Mononuclear cell (primary cell): ENCODE results near the gene DHX15. TPM values are rescaled to one million over a fixed set of nuclear protein-coding genes. Genes with fewer than 3 reads are reported as not detected.
A peak's percentile ranks its signal among the peaks of the same experiment; 100 is the strongest.

ENCODE experiments used
- H3K27me3 ChIP-seq: 2 replicates; pipeline ENCODE4 v1.6.0; 2011; ENCODE audit warnings: low read length, control low read depth; ENCODE audit not compliant: insufficient read depth
- H3K4me1 ChIP-seq: 2 replicates; pipeline ENCODE4 v1.5.1; 2011; ENCODE audit warnings: mild to moderate bottlenecking, low read length, control low read depth; ENCODE audit not compliant: insufficient read depth
- H3K4me3 ChIP-seq: 2 replicates; pipeline ENCODE4 v1.5.1; 2011; ENCODE audit warnings: mild to moderate bottlenecking, low read length, moderate library complexity
- H3K9me3 ChIP-seq: 2 replicates; pipeline ENCODE4 v1.5.1; 2011; ENCODE audit warnings: low read depth, mild to moderate bottlenecking, control low read depth, low read length
- total RNA-seq: library from RNA; depleted of rRNA; stranded (reverse); fragments of >200 nt; gene quantifications from one replicate; pipeline ENCODE4 v1.2.3, GENCODE V29; 2012

DHX15 gene
- total RNA-seq, 1 donor = 314 TPM

DNA sequence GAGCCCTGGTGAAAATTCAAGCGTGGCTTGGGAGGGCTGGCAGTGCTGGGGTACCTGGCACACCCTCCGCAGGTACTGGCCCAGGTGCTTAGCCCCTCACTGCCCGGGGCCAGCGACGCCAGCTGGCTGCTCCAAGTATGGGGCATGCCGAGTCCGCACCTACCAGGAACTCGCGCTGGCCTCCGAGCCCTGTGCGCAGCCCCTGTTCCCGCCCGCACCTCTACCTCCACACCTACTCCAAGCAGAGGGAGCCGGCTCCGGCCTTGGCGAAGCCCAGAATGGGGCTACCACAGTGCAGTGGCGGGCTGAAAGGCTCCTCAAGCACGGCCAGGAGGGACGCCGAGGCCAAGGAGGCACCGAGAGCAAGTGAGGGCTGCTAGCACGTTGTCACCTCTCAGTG is 14.9 kb upstream of the DHX15 start:
- Histone ChIP-seq H3K4me1 (peaks cover under 1% of the 10 kb centered on the region), H3K27me3 (no peaks in the 10 kb centered on the region), H3K4me3 (no peak overlapping the region), H3K9me3 (no peaks in the 10 kb centered on the region)

DNA sequence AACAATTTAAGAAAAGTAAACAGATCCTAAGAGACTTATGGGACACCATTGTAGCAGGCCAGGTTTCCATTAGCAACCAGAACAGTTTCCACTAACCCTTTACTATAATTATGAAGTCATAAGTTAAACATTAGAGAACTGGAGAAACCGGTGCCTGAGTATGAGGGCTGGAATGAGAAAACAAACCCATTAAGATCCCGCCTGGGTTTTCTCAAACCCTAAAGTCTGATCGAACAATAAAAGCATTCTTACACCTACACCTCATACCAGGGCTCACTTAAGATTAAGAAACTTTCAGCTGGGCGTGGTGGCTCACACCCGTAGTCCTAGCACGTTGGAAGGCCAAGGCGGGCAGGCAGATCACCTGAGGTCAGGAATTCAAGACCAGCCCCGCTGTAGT is 13.7 kb upstream of the DHX15 start:
- Histone ChIP-seq H3K4me1 (no peaks in the 10 kb centered on the region), H3K4me3 (no peak overlapping the region), H3K9me3 (no peaks in the 10 kb centered on the region), H3K27me3 (no peaks in the 10 kb centered on the region)

DNA sequence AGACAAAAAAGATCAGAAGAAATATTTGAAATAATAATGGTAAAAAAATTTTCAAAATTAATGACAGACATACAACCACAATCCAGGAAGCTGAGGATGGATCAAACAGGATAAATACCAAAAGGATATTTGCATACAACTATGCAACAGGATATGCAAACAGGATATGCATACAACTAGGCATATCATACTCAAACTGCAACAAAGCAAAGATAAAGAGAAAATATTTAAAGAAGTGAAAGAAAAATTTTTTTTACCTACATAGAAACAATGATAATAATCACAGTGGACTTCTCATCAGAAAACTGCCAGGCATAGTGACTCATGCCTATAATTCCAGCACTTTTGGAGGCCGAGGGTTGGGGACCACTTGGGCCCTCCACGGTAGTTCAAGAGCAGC is 11.3 kb upstream of the DHX15 start:
- no peak overlapping the region for H3K4me3 ChIP-seq
- H3K4me1 ChIP-seq = no peaks in the 10 kb centered on the region
- peaks cover 3% of the 10 kb centered on the region for H3K27me3 ChIP-seq
- H3K9me3 ChIP-seq = peaks cover 3% of the 10 kb centered on the region

DNA sequence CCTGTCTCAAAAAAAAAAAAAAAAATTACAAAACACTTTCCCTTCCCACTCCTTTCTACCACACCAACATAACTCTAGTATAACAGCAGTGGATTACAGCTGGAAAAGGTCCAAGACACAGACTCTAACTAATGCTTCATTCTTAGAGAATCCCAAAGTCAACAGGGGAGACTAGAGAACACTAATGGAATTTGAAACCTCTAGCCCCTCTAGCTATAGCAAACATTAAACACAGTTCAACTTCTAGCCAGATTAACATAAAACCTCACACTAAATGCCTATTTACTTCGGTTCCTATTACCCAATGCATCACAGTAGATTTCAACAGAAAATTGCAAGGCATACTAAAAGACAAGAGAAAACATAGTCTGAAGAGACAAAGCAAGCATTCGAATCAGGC is 10.5 kb upstream of the DHX15 start:
- Histone ChIP-seq H3K27me3 (peaks cover 3% of the 10 kb centered on the region), H3K9me3 (peaks cover 9% of the 10 kb centered on the region), H3K4me1 (no peaks in the 10 kb centered on the region), H3K4me3 (no peak overlapping the region)

GRCh38 chr4:24589448-24589847 is 5.1 kb upstream of the DHX15 start:
- Histone ChIP-seq H3K4me1 (peaks cover 5% of the 10 kb centered on the region), H3K9me3 (peaks cover 9% of the 10 kb centered on the region), H3K4me3 (no peak overlapping the region), H3K27me3 (peaks cover 3% of the 10 kb centered on the region)

DNA sequence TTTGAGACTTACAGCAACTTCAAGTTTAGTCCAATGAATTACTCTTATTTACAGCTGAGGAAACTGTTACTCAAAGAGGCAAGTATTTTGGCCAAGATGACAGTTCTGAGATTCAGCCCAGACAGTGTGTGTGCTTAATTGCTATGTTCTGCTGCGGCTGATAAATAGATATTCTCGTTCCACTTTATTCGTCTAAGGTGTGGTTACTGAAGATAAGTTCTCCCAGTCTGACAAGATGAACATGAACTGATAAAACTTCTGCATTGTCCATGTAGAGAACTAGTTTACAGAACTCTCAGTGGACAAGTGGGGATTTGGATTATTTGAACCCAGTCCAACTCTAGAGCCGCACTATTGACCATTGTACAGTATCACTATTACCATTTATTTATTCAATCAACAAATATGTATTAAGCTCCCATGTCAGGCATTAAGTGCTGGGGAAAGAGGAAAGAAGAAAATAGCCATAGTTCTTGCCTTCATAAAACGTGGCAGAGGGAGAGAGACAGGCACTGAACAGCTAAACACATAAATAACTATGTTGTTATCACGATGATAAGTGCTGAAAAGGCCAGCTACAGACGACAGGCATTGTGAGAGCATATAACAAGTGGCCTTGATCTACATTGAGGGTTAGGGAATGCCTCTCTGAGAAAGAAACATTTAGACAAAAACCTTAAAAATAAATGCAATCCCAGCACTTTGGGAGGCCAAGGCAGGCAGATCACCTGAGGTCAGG is 4.0 kb upstream of the DHX15 start:
- peaks cover 9% of the 10 kb centered on the region for H3K9me3 ChIP-seq
- H3K4me1 ChIP-seq = peaks cover 5% of the 10 kb centered on the region
- peaks cover 3% of the 10 kb centered on the region for H3K27me3 ChIP-seq
- no peak overlapping the region for H3K4me3 ChIP-seq

DNA sequence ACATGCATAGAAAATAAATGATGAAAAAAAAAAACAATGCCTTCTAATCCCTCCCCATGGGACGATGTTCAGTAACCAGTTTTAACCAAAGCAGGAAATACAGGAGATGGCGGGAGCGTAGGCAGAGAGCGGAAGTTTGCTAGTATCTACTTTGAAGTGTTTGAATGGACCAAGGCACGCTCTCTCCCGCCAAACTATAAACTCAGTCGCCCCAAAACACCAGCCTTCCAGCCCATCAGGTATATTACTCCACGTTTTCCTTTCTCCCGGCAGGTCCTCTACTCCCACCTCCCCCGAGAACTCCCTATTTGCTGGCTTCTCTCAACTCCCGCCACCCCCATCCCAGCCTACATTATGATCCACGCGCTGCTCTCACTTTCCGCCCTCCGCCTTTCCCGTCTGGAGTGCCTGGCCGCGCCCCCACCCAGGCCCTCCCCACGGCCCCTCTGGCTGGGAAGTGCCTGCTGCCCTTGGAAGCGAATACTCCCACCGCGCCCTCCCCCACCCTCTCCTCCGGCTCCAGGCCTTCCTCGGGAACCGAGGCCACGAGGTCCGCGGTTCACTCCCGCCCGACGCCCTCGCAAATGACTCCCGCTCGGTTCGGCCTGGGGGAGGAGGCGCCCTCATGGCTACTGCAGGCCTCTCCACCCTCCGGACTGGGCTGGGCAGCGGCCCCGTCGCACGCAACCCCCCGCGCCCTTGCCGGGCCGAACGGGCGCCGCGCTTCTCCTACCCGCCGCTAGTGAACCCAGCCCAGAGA is 723 bp downstream of the DHX15 start:
- Histone ChIP-seq H3K4me3 (peak overlapping the region; percentile 99), H3K9me3 (no peaks in the 10 kb centered on the region), H3K4me1 (peaks cover 44% of the 10 kb centered on the region), H3K27me3 (no peaks in the 10 kb centered on the region)

- peak overlapping the region; percentile 99 for H3K4me3 ChIP-seq
- no peaks in the 10 kb centered on the region for H3K27me3 ChIP-seq
- H3K9me3 ChIP-seq = no peaks in the 10 kb centered on the region
- H3K4me1 ChIP-seq = peaks cover 51% of the 10 kb centered on the region
These were observed 2.0 kb downstream of the DHX15 start for GRCh38 chr4:24582235-24582832.

- no peaks in the 10 kb centered on the region for H3K27me3 ChIP-seq
- no peak overlapping the region for H3K4me3 ChIP-seq
- peaks cover 46% of the 10 kb centered on the region for H3K4me1 ChIP-seq
- no peaks in the 10 kb centered on the region for H3K9me3 ChIP-seq
These were observed 6.0 kb downstream of the DHX15 start for GRCh38 chr4:24578364-24578763.

- no peaks in the 10 kb centered on the region for H3K9me3 ChIP-seq
- H3K4me3 ChIP-seq = no peak overlapping the region
- no peaks in the 10 kb centered on the region for H3K27me3 ChIP-seq
- H3K4me1 ChIP-seq = peaks cover 32% of the 10 kb centered on the region
These were observed 8.1 kb downstream of the DHX15 start for GRCh38 chr4:24576276-24576675.

DNA sequence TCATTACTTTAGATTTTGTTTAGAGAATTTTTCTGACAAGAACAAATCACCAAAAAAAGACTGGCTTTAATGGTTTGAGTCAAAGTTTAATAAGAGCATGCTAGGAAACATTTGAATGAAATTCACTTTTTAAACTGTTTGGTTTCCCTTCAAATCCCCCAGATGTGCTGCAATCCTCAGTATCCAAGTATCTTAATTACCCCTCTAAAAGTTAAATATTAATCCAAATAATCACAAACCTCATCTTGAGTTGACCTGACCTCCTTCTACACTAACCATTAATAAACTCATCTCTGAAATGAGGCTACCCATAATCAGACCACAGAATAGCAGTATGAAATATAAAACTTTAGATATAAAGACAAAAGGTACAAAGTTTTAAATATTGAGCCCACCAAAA is 10.1 kb downstream of the DHX15 start:
- no peaks in the 10 kb centered on the region for H3K9me3 ChIP-seq
- H3K4me1 ChIP-seq = peaks cover 16% of the 10 kb centered on the region
- H3K4me3 ChIP-seq = no peak overlapping the region
- H3K27me3 ChIP-seq = no peaks in the 10 kb centered on the region

DNA sequence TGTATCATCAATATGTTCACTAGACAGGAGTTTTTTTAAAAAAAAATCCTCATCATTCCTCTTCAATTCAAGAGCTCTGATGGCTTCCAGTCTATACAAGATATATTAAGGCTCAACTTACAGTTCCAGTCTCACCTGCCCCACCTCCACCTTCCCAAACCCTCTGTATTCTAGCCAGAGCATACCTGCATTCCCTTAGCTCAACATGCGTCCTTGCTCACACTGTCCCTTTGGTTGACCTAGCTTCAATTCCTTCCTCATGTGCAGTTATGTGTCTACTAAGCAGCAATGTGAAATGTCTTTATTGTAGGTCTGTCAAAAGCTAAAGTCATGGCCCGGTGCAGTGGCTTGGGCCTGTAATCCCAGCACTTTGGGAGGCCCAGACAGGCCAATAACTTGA is 10.8 kb downstream of the DHX15 start:
- Histone ChIP-seq H3K4me1 (peaks cover 10% of the 10 kb centered on the region), H3K9me3 (no peaks in the 10 kb centered on the region), H3K27me3 (no peaks in the 10 kb centered on the region), H3K4me3 (no peak overlapping the region)

DNA sequence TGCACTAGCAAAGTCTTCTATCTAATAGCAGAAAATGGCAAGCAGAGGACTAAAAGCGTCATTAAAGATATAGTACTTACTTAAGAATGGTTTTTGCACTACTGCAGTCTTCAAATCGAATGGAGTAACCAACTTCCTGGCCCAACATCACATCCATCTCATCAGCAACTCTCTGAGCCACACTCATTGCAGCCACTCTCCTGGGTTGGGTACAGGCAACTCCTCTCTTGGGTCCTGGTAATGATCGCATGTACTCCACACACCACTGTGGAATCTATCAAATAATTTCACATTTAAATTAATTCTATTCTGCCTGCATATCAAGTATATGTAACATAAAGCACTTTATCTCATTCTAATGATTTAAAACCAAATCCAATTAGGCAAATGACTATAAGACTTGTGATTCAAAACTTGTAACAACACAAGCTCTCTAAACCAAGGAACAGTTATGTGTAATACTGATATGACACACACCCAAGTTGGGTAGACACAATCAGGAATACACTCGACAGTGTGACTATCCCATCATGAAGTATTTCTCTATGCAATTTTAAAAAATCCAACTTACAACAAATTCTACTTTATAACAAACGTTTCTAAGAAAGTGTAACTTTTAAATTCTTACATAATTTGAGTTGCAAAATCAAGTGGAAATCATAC is 13.6 kb downstream of the DHX15 start:
- H3K4me1 ChIP-seq = peaks cover 9% of the 10 kb centered on the region
- H3K4me3 ChIP-seq = no peak overlapping the region
- no peaks in the 10 kb centered on the region for H3K9me3 ChIP-seq
- H3K27me3 ChIP-seq = no peaks in the 10 kb centered on the region

GRCh38 chr4:24570172-24570571 is 14.2 kb downstream of the DHX15 start:
- no peak overlapping the region for H3K4me3 ChIP-seq
- H3K27me3 ChIP-seq = no peaks in the 10 kb centered on the region
- peaks cover 9% of the 10 kb centered on the region for H3K4me1 ChIP-seq
- no peaks in the 10 kb centered on the region for H3K9me3 ChIP-seq

DNA sequence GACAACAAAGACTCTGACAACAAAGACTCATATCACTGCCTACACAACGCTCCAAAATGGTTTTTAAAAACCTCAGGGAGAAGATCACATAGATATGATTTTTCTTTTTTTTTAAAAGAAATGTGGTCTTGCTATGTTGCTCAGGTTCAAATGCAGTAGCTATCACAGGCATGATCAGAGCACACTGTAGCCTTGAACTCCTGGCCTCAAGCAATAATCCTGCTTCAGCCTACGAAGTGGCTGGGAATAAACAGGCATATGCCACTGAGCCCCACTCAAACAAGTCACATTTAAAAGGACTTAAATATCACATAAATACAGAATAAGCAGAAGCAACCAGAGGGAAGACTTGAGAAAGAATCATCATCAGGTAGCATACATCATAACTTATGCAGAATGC is 14.7 kb downstream of the DHX15 start:
- H3K9me3 ChIP-seq = no peaks in the 10 kb centered on the region
- H3K27me3 ChIP-seq = no peaks in the 10 kb centered on the region
- H3K4me3 ChIP-seq = no peak overlapping the region
- peaks cover 9% of the 10 kb centered on the region for H3K4me1 ChIP-seq
